MCF 10A (cell line): Measurements from ENCODE around the gene OLFML3. TPM values are rescaled to one million over a fixed set of nuclear protein-coding genes. Genes with fewer than 3 reads are reported as not detected.

Experiments used
- BruUV-seq: library from RNA; stranded (reverse); fragments of 400-500 nt; replicated peaks from 2 replicates; lab custom pipeline; 2021; lab: Mats Ljungman, UMichigan
- CTCF ChIA-PET: fragments of 300-600 bp; sonication (Branson Sonifier 250); formaldehyde crosslinking; extraction: SDS; loops from one replicate; lab custom pipeline; 2021; ENCODE audit warnings: antibody characterized with exemption, inconsistent platforms; lab: Yijun Ruan, JAX
- POLR2A ChIA-PET: fragments of 300-600, 350-650 bp; sonication (Branson Sonifier 250); formaldehyde crosslinking; extraction: SDS; loops from one replicate; lab custom pipeline; 2020; ENCODE audit warnings: antibody characterized with exemption, inconsistent platforms; lab: Yijun Ruan, JAX
- DNase-seq: peaks from one replicate; pipeline ENCODE4 v3.0.0-alpha.2; 2018; ENCODE audit not compliant: unreplicated experiment
- H3K27ac Mint-ChIP-seq: one replicate; pipeline ENCODE4 v1.8.0; 2022; ENCODE audit warnings: mild to moderate bottlenecking, low read depth, mixed read lengths; ENCODE audit not compliant: unreplicated experiment
- H3K27me3 Mint-ChIP-seq: one replicate; pipeline ENCODE4 v1.8.0; 2022; ENCODE audit warnings: mixed read lengths; ENCODE audit not compliant: insufficient read depth, unreplicated experiment
- H3K36me3 Mint-ChIP-seq: one replicate; pipeline ENCODE4 v1.8.0; 2022; ENCODE audit warnings: mild to moderate bottlenecking, moderate library complexity, mixed read lengths; ENCODE audit not compliant: insufficient read depth, unreplicated experiment
- H3K4me1 Mint-ChIP-seq: one replicate; pipeline ENCODE4 v1.8.0; 2022; ENCODE audit warnings: mixed read lengths; ENCODE audit not compliant: insufficient read depth, unreplicated experiment
- H3K4me3 Mint-ChIP-seq: one replicate; pipeline ENCODE4 v1.8.0; 2022; ENCODE audit warnings: mild to moderate bottlenecking, moderate library complexity, mixed read lengths; ENCODE audit not compliant: unreplicated experiment
- H3K9me3 Mint-ChIP-seq: one replicate; pipeline ENCODE4 v1.8.0; 2022; ENCODE audit warnings: mixed read lengths; ENCODE audit not compliant: unreplicated experiment
- intact Hi-C: fragments of 100-400 bp; cut with micrococcal nuclease; formaldehyde crosslinking; loops from 2 replicates; pipeline ENCODE4 v1.14.1; 2022
- total RNA-seq: library from RNA; stranded (reverse); gene quantifications from 2 replicates; pipeline ENCODE4 v1.2.3, GENCODE V29; 2022
- TF ChIP-seq, protein P1 (sequence below): fragments of 200-600 bp; IDR thresholded peaks from one replicate; pipeline ENCODE4 v1.8.0; 2022; ENCODE audit warnings: antibody characterized with exemption, mild to moderate bottlenecking; ENCODE audit not compliant: unreplicated experiment

The OLFML3 gene
- total RNA-seq, 1 experiment from 2014 or later = 0.30 TPM

DNA sequence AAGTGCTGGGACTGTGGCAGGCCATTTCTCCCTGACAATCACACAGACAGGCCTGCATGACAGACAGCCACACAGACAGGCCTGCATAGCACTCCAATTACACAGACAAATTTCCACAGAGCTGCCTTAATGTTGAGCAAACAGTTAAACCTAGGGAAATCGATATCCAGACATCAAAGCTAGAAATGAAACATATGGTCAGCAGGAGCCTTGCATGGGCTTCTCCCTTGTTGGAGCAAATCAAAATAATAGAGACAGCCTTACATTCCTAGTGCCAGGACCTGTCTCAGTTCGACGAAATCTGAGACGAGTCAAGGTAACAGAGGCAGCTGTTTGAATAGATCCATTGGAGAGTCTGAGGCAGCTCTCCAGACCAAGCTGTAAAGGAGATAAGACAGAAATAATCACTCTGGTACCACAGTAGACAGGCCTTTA, 42.4 kb downstream of the OLFML3 start:
- H3K27ac Mint-ChIP-seq = no peak overlapping the region
- CTCF ChIA-PET = interaction anchor here (0.5 kb wide), 1 partner anchor 70 kb away, joined by 3 read pairs; no protein-coding TSS in a partner anchor
- intact Hi-C loops = no loop called here
- H3K36me3 Mint-ChIP-seq = no peaks in the 10 kb centered on the region
- no TSS peak for BruUV-seq
- H3K4me3 Mint-ChIP-seq = no peak overlapping the region
- POLR2A ChIA-PET = no interaction called here
- TF ChIP-seq, protein P1, sequence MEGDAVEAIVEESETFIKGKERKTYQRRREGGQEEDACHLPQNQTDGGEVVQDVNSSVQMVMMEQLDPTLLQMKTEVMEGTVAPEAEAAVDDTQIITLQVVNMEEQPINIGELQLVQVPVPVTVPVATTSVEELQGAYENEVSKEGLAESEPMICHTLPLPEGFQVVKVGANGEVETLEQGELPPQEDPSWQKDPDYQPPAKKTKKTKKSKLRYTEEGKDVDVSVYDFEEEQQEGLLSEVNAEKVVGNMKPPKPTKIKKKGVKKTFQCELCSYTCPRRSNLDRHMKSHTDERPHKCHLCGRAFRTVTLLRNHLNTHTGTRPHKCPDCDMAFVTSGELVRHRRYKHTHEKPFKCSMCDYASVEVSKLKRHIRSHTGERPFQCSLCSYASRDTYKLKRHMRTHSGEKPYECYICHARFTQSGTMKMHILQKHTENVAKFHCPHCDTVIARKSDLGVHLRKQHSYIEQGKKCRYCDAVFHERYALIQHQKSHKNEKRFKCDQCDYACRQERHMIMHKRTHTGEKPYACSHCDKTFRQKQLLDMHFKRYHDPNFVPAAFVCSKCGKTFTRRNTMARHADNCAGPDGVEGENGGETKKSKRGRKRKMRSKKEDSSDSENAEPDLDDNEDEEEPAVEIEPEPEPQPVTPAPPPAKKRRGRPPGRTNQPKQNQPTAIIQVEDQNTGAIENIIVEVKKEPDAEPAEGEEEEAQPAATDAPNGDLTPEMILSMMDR = no peak
- H3K4me1 Mint-ChIP-seq = no peaks in the 10 kb centered on the region
- no peak for DNase-seq
- H3K27me3 Mint-ChIP-seq = no peaks in the 10 kb centered on the region
- H3K9me3 Mint-ChIP-seq = no peaks in the 10 kb centered on the region

DNA sequence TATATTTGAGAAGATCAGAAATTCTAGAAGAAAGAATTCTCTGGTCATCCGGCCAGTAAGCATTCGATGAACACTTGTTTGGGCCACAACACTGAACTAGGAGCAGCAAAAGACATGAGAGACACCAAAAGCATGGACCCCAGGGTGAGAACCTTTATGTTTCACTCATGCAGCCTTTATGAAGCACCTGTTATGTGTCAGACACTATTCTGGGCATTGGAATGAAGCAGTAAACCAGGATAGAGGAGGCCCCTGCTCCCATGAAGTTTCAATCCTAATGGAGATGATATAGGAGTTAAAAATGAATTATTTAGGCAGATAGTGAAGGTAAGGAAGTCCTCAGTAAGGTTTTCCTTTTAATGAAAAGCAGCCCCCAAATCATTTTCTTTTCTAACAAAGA, 43.6 kb downstream of the OLFML3 start:
- H3K36me3 Mint-ChIP-seq = no peaks in the 10 kb centered on the region
- TF ChIP-seq, protein P1 = no peak
- intact Hi-C loops = no loop called here
- H3K4me3 Mint-ChIP-seq = no peak overlapping the region
- no TSS peak for BruUV-seq
- no peaks in the 10 kb centered on the region for H3K9me3 Mint-ChIP-seq
- no peak for DNase-seq
- H3K27me3 Mint-ChIP-seq = no peaks in the 10 kb centered on the region
- H3K4me1 Mint-ChIP-seq = no peaks in the 10 kb centered on the region
- CTCF ChIA-PET = interaction anchor here (0.6 kb wide), 1 partner anchor 178 kb away, joined by 3 read pairs; no protein-coding TSS in a partner anchor
- no peak overlapping the region for H3K27ac Mint-ChIP-seq
- POLR2A ChIA-PET = no interaction called here

DNA sequence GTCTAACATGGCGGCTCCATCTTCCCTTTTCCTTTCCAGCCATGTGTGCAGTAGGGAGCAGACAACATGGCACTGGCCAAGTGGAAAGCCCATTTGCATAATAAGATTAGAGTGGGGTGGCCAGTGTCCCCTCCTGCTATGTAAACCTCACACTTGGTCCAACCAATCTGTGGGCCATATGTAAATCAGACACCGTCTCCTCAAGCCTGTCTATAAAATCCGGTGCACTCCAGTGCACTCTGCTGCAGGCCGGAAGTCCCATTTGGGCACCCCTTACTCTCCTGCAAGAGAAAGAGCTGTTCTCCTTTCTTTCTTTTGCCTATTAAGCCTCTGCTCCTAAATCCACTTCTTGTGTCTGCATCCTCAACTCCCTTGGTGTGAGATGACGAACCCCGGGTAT, 44.1 kb downstream of the OLFML3 start:
- DNase-seq = no peak
- no TSS peak for BruUV-seq
- ChIA-PET POLR2A (interaction anchor here (0.7 kb wide), 1 partner anchor 593 kb away, joined by 3 read pairs; no protein-coding TSS in a partner anchor), CTCF (interaction anchor here (0.6 to 0.8 kb wide), 3 partner anchors 10 to 263 kb away, joined by 3 to 9 read pairs (median 3); no protein-coding TSS in a partner anchor)
- H3K9me3 Mint-ChIP-seq = no peaks in the 10 kb centered on the region
- TF ChIP-seq, protein P1 = no peak
- H3K4me3 Mint-ChIP-seq = no peak overlapping the region
- intact Hi-C loops = no loop called here
- H3K27me3 Mint-ChIP-seq = no peaks in the 10 kb centered on the region
- H3K27ac Mint-ChIP-seq = no peak overlapping the region
- H3K4me1 Mint-ChIP-seq = no peaks in the 10 kb centered on the region
- no peaks in the 10 kb centered on the region for H3K36me3 Mint-ChIP-seq

DNA sequence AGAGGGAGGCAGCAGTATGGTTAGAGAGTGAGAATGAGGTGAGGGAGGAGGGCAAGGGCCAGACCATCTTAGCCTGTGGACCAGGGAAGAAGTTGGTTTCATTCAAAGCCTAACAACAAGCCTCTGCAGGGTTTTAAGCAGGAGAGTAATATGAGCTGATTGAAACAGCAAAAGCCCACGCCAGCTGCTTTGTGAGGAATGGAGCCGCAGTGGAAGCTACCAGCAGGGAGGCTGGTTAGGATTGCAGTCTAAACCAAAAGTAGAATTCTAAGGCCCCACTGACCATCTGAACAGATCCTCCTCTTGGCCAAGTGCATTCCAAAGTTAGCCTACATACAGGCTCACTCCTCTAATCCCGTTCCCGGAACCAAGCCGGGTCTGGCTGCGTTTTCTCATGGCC, 44.8 kb downstream of the OLFML3 start:
- no peak overlapping the region for H3K27ac Mint-ChIP-seq
- no peak for DNase-seq
- TF ChIP-seq, protein P1 = no peak
- intact Hi-C loops = no loop called here
- no peaks in the 10 kb centered on the region for H3K9me3 Mint-ChIP-seq
- H3K4me3 Mint-ChIP-seq = no peak overlapping the region
- no peaks in the 10 kb centered on the region for H3K36me3 Mint-ChIP-seq
- no peaks in the 10 kb centered on the region for H3K4me1 Mint-ChIP-seq
- no TSS peak for BruUV-seq
- H3K27me3 Mint-ChIP-seq = no peaks in the 10 kb centered on the region
- ChIA-PET CTCF (interaction anchor here (0.7 to 0.8 kb wide), 3 partner anchors 9 to 262 kb away, joined by 3 to 9 read pairs (median 3); no protein-coding TSS in a partner anchor), POLR2A (interaction anchor here (0.7 kb wide), 1 partner anchor 592 kb away, joined by 3 read pairs; no protein-coding TSS in a partner anchor)
